Suprapubic skin (tissue), 4 donors: ENCODE data around the gene PCYT1A. TPM values are rescaled to one million over a fixed set of nuclear protein-coding genes. Genes with fewer than 3 reads are reported as not detected.

Source experiments
- DNase-seq, 2 donors: peaks; one replicate each; pipeline ENCODE4 v3.0.0-alpha.2; 2019; ENCODE audit warnings: low spot score in 2 of 2
- H3K27ac ChIP-seq: fragments of 200-600 bp; sonication (generic); one replicate; pipeline ENCODE4 v1.5.1; 2019
- H3K27me3 ChIP-seq: fragments of 200-600 bp; sonication (generic); one replicate; pipeline ENCODE4 v1.5.1; 2019
- H3K36me3 ChIP-seq: fragments of 200-600 bp; sonication (generic); one replicate; pipeline ENCODE4 v1.5.1; 2019
- H3K4me1 ChIP-seq: fragments of 200-600 bp; sonication (generic); one replicate; pipeline ENCODE4 v1.5.1; 2019
- H3K4me3 ChIP-seq: fragments of 200-600 bp; sonication (generic); one replicate; pipeline ENCODE4 v1.5.1; 2019; ENCODE audit warnings: mild to moderate bottlenecking
- H3K9me3 ChIP-seq: fragments of 200-600 bp; sonication (generic); one replicate; pipeline ENCODE4 v1.5.1; 2019
- EP300 ChIP-seq: sonication (generic); formaldehyde crosslinking; IDR thresholded peaks from one replicate; pipeline ENCODE4 v1.6.1; 2017; ENCODE audit warnings: antibody characterized with exemption
- POLR2A ChIP-seq, 2 donors: fragments of 450-650 bp; IDR thresholded peaks; one replicate each; pipeline ENCODE4 v1.6.1; 2017; ENCODE audit warnings: antibody characterized with exemption in 2 of 2, mild to moderate bottlenecking in 2 of 2, moderate library complexity in 2 of 2
- POLR2AphosphoS5 ChIP-seq, 3 donors: sonication (generic); formaldehyde crosslinking; IDR thresholded peaks; one replicate each; pipeline ENCODE4 v1.6.1; 2017; ENCODE audit warnings: antibody characterized with exemption in 3 of 3
- WGBS: methylation state at CpG from one replicate; pipeline ENCODE4 v1.1.5; 2018; 5-methylcytosine and 5-hydroxymethylcytosine counted together
- total RNA-seq, 4 donors: library from RNA; depleted of rRNA; stranded (reverse); fragments of >200 nt; gene quantifications; one replicate each; pipeline ENCODE4 v1.1.0, GENCODE V29; 2016
- TF ChIP-seq, protein P1 (sequence below), 2 donors: fragments of 200-600 bp in 1 of 2; fragments of 450-650 bp in 1 of 2; sonication (generic) in 1 of 2; IDR thresholded peaks; one replicate each; pipeline ENCODE4 v1.5.1; 2016 to 2019; ENCODE audit warnings: antibody characterized with exemption in 2 of 2, mild to moderate bottlenecking in 1 of 2, moderate library complexity in 1 of 2

PCYT1A gene
- total RNA-seq, 4 donors from 2014 or later, result 98.2 to 189 (median 141) TPM

- no peak for DNase-seq
- no peak for TF ChIP-seq POLR2A (IDR thresholded peaks at IDR 0.05)
- no peak for TF ChIP-seq POLR2AphosphoS5 (IDR thresholded peaks at IDR 0.05)
- TF ChIP-seq, protein P1, sequence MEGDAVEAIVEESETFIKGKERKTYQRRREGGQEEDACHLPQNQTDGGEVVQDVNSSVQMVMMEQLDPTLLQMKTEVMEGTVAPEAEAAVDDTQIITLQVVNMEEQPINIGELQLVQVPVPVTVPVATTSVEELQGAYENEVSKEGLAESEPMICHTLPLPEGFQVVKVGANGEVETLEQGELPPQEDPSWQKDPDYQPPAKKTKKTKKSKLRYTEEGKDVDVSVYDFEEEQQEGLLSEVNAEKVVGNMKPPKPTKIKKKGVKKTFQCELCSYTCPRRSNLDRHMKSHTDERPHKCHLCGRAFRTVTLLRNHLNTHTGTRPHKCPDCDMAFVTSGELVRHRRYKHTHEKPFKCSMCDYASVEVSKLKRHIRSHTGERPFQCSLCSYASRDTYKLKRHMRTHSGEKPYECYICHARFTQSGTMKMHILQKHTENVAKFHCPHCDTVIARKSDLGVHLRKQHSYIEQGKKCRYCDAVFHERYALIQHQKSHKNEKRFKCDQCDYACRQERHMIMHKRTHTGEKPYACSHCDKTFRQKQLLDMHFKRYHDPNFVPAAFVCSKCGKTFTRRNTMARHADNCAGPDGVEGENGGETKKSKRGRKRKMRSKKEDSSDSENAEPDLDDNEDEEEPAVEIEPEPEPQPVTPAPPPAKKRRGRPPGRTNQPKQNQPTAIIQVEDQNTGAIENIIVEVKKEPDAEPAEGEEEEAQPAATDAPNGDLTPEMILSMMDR (IDR thresholded peaks at IDR 0.05), result no peak
- no peak for TF ChIP-seq EP300
- WGBS, result 72% methylated on average over 8 of the region's 9 CpGs
- Histone ChIP-seq H3K27ac (no peak overlapping the region), H3K4me1 (peaks cover 32% of the 10 kb centered on the region), H3K27me3 (no peaks in the 10 kb centered on the region), H3K4me3 (no peak overlapping the region), H3K36me3 (no peaks in the 10 kb centered on the region), H3K9me3 (no peaks in the 10 kb centered on the region)
These were observed 107.2 kb downstream of the PCYT1A start for GRCh38 chr3:196180346-196180745.

Other genes starting within 250 kb of the PCYT1A start
- 100 to 1,000 TPM in 1 of 4 donors, 10 to 100 TPM in 3; 67.6 to 163 (median 70.4) TPM for gene TFRC, start 205.6 kb downstream of the PCYT1A start, total RNA-seq
- not detected for gene ZDHHC19, start 76.3 kb downstream of the PCYT1A start, total RNA-seq
- not detected for gene SLC51A, start 71.2 kb downstream of the PCYT1A start, total RNA-seq
- gene DYNLT2B, start 30.5 kb upstream of the PCYT1A start, total RNA-seq, result 10 to 100 TPM in 2 of 4 donors, 1 to 10 TPM in 2; 5.3 to 13.1 (median 10.6) TPM
- under 1 TPM in 2 of 4 donors, not detected in 2; 0.68 to 0.89 TPM for gene TM4SF19, start 50.7 kb upstream of the PCYT1A start, total RNA-seq
- 10 to 100 TPM; 21.7 to 48.6 (median 33.8) TPM for gene UBXN7, start 144.7 kb upstream of the PCYT1A start, total RNA-seq
- 10 to 100 TPM; 22.2 to 40.6 (median 32.6) TPM for gene RNF168, start 216.0 kb upstream of the PCYT1A start, total RNA-seq
- not detected for gene SMCO1, start 227.6 kb upstream of the PCYT1A start, total RNA-seq